22Rv1 (cell line): ENCODE results near the gene XPC.

Experiments
- ZFX ChIP-seq: fragments of 450-650 bp; IDR thresholded peaks from 2 replicates; pipeline ENCODE4 v1.6.1; 2017; ENCODE audit warnings: antibody characterized with exemption, borderline replicate concordance
- TF ChIP-seq, protein P1 (sequence below): fragments of 450-650 bp; IDR thresholded peaks from 2 replicates; pipeline ENCODE4 v1.5.1; 2017; ENCODE audit warnings: mild to moderate bottlenecking

DNA sequence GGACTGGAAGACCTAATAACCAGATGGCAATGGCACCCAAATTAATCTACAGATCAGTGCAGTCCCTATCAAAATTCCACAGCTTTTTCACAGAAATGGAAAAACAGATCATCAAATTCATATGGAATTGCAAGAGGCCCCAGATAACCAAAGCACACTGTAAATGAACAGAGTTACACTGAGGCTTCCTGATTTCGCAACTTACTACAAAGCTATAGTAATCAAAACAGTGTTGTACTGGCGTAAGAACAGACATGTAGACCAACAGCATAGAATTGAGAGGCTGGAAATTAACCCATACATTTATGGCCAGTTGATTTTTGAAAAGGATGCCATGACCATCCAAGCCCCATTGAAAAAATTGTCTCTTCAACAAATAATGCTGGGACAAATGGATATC is 16.2 kb downstream of the XPC start:
- TF ChIP-seq, protein P1, sequence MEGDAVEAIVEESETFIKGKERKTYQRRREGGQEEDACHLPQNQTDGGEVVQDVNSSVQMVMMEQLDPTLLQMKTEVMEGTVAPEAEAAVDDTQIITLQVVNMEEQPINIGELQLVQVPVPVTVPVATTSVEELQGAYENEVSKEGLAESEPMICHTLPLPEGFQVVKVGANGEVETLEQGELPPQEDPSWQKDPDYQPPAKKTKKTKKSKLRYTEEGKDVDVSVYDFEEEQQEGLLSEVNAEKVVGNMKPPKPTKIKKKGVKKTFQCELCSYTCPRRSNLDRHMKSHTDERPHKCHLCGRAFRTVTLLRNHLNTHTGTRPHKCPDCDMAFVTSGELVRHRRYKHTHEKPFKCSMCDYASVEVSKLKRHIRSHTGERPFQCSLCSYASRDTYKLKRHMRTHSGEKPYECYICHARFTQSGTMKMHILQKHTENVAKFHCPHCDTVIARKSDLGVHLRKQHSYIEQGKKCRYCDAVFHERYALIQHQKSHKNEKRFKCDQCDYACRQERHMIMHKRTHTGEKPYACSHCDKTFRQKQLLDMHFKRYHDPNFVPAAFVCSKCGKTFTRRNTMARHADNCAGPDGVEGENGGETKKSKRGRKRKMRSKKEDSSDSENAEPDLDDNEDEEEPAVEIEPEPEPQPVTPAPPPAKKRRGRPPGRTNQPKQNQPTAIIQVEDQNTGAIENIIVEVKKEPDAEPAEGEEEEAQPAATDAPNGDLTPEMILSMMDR, result no peak
- TF ChIP-seq ZFX, result no peak
